Measurements from ENCODE around the gene ANO9. TPM values are rescaled to one million over a fixed set of nuclear protein-coding genes. Genes with fewer than 3 reads are reported as not detected.

The ANO9 gene
- total and polyA plus RNA-seq, 10 donors = 10.2 to 53.8 (median 26.3) TPM

GRCh38 chr11:381501-382072, 60.2 kb downstream of the ANO9 start:
- Histone ChIP-seq H3K27ac (no peak overlapping the region), H3K36me3 (no peaks in the 10 kb centered on the region), H3K4me3 (no peak overlapping the region), H3K9me3 (peaks cover 0 to 11% (median 10%) of the 10 kb centered on the region in 8 donors), H3K27me3 (replicated peaks in 1 of 7) (peaks cover 0 to 43% (median 11%) of the 10 kb centered on the region in 7 donors), H3K4me1 (no peaks in the 10 kb centered on the region)
- 54 to 72% (median 66%) methylated on average over 28 to 31 of the region's 35 CpGs for WGBS, 5 donors
- intact Hi-C loops (cut with DNase I; ENCODE audit: low total_unique reads) = no loop called here
- TF ChIP-seq CTCF (IDR thresholded peaks at IDR 0.05 in 8 of 11, conservative IDR thresholded peaks at IDR 0.05 in 3 of 11) = no peak
- no peak for TF ChIP-seq POLR2AphosphoS5 (IDR thresholded peaks at IDR 0.05)
- no peak for DNase-seq

- Histone ChIP-seq H3K27ac (no peak overlapping the region), H3K4me3 (no peak overlapping the region), H3K27me3 (replicated peaks in 1 of 7) (peaks cover 0 to 43% (median 11%) of the 10 kb centered on the region in 7 donors), H3K4me1 (no peaks in the 10 kb centered on the region), H3K9me3 (peaks cover 0 to 5% (median 4%) of the 10 kb centered on the region in 8 donors), H3K36me3 (no peaks in the 10 kb centered on the region)
- 84 to 96% (median 92%) methylated on average over 8 to 14 of the region's 14 CpGs for WGBS, 5 donors
- TF ChIP-seq CTCF (IDR thresholded peaks at IDR 0.05 in 8 of 11, conservative IDR thresholded peaks at IDR 0.05 in 3 of 11) = no peak
- no peak for TF ChIP-seq POLR2A (IDR thresholded peaks at IDR 0.05)
- no peak for TF ChIP-seq POLR2AphosphoS5 (IDR thresholded peaks at IDR 0.05)
- DNase-seq = no peak
- intact Hi-C loops (cut with DNase I; ENCODE audit: low total_unique reads) = no loop called here
Observed at GRCh38 chr11:380996-381395, 60.8 kb downstream of the ANO9 start.

- H3K9me3 ChIP-seq = no peaks in the 10 kb centered on the region
- no peak overlapping the region for H3K4me3 ChIP-seq
- no peaks in the 10 kb centered on the region for H3K36me3 ChIP-seq
- 84 to 97% (median 94%) methylated on average over 19 to 23 of the region's 23 CpGs for WGBS, 5 donors
- no peaks in the 10 kb centered on the region for H3K4me1 ChIP-seq
- H3K27me3 ChIP-seq (replicated peaks in 1 of 7) = peaks cover 0 to 43% (median 11%) of the 10 kb centered on the region in 7 donors
- no peak for DNase-seq
- TF ChIP-seq POLR2AphosphoS5 (IDR thresholded peaks at IDR 0.05) (no peak), CTCF (IDR thresholded peaks at IDR 0.05 in 8 of 11, conservative IDR thresholded peaks at IDR 0.05 in 3 of 11) (no peak), POLR2A (IDR thresholded peaks at IDR 0.05) (no peak)
- intact Hi-C loops (cut with DNase I; ENCODE audit: low total_unique reads) = no loop called here
- no peak overlapping the region for H3K27ac ChIP-seq
Observed at GRCh38 chr11:380491-380890, 61.3 kb downstream of the ANO9 start.

- H3K4me1 ChIP-seq = no peaks in the 10 kb centered on the region
- H3K27me3 ChIP-seq (replicated peaks in 1 of 7) = peaks cover 0 to 43% (median 11%) of the 10 kb centered on the region in 7 donors
- WGBS, 5 donors = 93 to 97% (median 96%) methylated on average over 24 to 35 of the region's 35 CpGs
- intact Hi-C loops (cut with DNase I; ENCODE audit: low total_unique reads) = no loop called here
- H3K27ac ChIP-seq = no peak overlapping the region
- H3K36me3 ChIP-seq = no peaks in the 10 kb centered on the region
- H3K9me3 ChIP-seq = no peaks in the 10 kb centered on the region
- no peak overlapping the region for H3K4me3 ChIP-seq
- DNase-seq = no peak
- TF ChIP-seq POLR2A (IDR thresholded peaks at IDR 0.05) = no peak
- TF ChIP-seq CTCF (IDR thresholded peaks at IDR 0.05 in 8 of 11, conservative IDR thresholded peaks at IDR 0.05 in 3 of 11) = no peak
- no peak for TF ChIP-seq POLR2AphosphoS5 (IDR thresholded peaks at IDR 0.05)
Observed at GRCh38 chr11:380095-380480, 61.7 kb downstream of the ANO9 start.

All from spleen (tissue), 11 donors.